HG03097 (cell line): ENCODE data around the gene SESN3.
A peak's percentile ranks its signal among the peaks of the same experiment; 100 is the strongest.
"Not testable (repeated sequence)": the region's sequence is repeated elsewhere in the genome, so short reads cannot be mapped to it uniquely, and the experiment has no call there.

Source experiments
- ATAC-seq: cut with Tn5 transposase; IDR thresholded peaks from one replicate; pipeline ENCODE4 v1.9.1; 2021; ENCODE audit not compliant: unreplicated experiment, low FRiP score

The SESN3 gene

GRCh38 chr11:95252586-95252985 lies 21.6 kb upstream of the SESN3 start:
- ATAC-seq: no peak

GRCh38 chr11:95251896-95252295 lies 20.9 kb upstream of the SESN3 start:
- ATAC-seq: not testable (repeated sequence)

DNA sequence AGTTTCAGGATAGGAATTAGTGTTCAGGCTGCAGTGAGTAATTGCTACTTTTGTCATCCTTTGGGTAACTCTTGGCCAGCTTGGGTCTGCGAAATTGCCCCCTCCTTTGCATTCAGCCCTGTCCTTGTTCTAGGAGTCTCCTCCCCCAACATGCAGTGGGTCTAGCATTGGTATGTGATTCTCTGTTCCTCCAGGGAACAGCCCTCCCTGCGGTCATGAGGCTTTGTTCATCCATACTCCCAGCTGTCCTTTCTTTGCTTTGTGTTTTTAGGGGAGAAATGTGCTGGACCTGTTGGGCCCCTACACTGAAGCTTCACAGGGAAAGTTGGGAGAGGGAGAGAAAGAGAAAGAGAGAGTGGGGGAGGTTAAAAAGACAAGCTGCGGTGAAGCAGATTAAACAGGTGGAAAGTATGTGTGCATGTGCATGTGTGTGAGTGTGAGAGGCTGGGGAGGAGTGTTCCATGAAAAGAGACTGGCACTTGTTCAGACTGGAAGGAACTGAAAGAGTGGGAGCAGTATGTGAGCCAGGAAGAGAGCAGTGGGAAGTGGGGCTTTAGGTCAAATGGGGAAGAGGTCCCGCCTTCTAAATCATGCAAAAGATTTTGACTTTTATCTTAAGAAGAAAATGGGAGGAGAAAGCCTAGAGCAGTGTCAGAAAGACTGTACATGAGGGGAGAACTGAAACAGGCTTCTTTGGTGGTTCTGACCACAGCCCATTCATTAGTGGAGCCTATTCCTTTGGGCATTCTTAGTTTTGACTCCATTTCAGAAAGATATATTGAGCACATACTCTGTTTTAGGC lies 17.9 kb upstream of the SESN3 start:
- peak; percentile 75 for ATAC-seq

- no peak for ATAC-seq
These were observed 16.9 kb upstream of the SESN3 start for GRCh38 chr11:95247883-95248282.

- no peak for ATAC-seq
These were observed 16.2 kb upstream of the SESN3 start for GRCh38 chr11:95247127-95247684.

DNA sequence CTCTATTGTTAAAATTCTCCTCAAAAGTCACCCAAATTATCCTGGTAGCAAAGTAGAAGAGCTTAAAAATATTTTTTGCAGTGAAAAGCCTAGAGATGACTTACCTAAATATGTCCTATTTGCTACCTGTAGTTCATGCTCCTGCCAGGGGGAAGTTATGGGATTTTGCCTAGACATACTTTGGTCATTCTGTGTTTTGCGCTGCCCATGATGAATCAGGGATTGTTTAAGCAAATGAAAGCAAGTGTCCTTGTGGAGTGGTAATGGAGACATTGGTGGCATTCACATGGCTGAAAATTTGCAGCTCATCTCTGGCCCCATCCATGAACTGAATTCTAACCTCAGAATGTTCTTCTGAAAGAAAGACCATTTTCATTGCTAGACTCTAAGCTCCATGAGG lies 14.6 kb upstream of the SESN3 start:
- no peak for ATAC-seq

GRCh38 chr11:95245038-95245437 lies 14.0 kb upstream of the SESN3 start:
- no peak for ATAC-seq

GRCh38 chr11:95243673-95244072 lies 12.7 kb upstream of the SESN3 start:
- no peak for ATAC-seq

GRCh38 chr11:95242845-95243605 lies 12.0 kb upstream of the SESN3 start:
- no peak for ATAC-seq

DNA sequence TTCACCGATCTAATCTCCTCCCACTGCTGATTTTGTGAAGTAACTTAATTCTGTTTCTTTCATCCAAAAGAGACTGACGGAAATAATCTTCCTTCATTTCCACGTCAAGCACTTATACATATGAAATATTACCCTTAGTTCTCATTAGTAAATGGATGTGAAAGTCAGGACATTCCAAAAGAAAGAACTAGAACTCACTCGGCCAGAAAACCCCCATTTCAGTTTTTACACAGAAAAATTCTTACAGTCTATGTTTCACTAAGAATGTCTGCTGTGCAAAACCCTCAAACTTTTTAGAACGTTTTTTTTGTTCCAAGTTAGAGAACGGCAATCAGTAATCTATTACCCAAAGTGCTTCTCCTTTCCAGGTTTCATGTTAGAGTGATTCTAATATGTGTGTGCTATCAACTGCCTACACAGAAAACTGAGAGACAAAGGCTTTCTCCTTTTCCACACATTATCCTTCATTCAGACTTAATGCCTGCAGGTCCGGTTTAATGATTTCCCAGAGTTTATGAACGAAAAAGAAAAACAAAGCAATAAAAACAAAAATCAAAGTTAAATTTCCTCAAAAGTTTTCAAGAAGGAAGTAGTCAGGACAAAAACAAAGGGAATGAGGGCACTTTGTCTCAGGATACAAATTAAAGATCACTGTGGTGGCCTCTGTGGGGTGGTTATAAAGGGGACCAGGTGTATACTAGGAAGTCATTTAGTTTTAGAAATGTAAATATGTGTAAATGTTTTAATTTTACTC lies 11.3 kb upstream of the SESN3 start:
- no peak for ATAC-seq

DNA sequence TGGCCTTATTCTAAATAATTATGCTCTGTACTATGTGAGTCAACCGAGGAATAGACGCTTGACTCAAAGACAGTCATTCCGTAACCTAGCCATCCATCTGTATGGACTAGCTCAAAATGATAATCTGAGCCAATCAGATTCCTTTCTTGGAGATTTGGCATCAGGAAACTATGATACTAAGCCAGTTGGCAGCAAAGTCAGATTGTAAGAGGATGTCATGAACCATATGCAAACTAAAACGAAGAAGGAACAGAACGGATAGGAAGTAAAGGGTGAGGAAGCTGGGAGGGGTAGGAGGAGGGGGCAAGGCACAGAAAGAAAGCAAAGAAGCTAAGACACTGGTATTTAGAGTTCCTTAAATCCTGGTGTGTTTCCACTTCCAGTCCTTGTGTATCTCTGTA lies 10.7 kb upstream of the SESN3 start:
- no peak for ATAC-seq

DNA sequence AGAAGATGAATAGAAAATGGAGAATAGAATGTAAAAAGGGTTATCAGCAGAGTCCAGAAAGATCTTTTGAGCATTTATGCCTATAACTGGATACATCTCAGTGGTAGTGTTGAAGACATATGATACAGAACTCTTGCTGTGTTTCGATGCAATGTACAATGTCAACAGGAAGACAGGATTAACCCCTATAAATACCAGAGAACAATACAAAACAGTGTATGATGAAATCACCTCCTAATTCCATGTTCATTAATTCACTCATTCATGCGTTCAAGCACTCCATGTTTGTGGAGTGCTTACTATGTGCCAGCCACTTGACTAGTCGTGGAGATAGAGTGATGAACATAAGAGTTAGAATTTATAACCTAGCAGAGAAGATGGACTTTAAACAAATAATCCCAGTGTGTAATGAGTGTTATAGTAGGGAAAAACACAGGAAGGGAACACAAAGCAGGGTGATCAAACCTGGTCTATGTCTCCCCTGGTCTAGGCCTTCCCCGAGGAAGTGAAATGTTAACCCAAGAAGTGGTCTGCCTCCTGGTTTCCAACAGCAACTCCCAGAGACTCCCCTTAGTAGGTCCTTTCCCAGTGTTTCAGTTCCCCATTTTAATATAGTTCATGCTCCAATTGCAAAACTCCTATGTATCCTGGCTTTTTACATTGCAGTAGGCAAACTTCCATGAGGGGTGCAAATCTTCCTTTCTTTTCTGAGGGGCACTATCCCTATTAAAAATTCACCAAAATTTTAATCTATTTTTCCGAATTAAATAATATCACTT lies 9.1 kb upstream of the SESN3 start:
- ATAC-seq: no peak

DNA sequence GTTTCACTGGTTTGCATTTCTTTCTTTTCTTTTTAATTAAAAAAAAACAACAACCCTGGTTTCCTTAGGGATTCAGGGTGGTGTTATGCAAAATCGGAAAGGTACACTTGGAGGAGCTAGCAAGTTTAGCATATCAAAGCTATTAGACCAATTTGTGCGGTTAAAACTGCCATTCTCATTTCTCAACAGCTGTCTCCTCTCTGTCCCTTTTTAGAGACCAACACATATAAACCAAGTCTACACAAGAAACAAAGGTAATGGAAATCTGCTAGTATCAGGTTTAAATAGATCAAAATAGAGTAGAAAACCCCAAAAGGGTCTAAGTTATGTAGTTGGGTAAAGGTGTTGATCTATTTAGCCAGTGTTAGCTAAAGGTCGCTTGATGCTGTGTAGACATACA lies 1.7 kb upstream of the SESN3 start:
- ATAC-seq: no peak

DNA sequence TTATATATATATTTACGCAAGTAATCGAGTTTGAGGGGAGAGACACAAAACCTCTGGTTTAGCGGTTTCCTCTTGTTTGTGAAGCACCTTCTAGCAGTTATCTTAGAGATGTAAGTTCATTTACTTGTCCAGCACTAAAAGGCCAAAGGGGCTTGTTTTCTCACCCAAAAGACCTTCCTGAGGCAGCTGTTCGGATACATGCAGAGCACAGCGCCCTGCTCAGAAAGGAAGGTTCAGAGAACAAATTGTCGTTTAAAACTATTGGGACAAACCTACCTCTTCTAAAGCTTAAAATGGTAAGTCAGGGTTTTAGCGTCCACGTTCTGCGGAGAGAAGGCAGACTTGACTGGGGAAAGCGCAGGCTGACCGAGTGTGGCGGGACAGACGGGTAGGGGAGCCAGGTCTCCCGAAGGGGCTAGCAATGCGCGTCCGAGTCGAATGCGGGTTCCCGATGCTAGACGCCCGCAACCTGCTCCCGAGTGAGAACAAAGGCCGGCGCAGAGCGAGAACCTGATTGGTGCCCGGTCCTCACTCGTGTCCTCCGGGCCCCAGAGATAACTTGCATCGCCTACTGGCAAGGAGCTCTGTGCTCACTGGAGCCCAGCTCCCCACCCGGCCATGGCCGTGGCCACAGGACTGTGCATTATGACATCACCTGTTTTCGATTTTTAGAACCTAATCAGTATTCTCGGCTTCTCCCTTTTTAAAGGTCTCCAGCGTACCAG lies 1.0 kb upstream of the SESN3 start:
- peak; percentile 26 for ATAC-seq

DNA sequence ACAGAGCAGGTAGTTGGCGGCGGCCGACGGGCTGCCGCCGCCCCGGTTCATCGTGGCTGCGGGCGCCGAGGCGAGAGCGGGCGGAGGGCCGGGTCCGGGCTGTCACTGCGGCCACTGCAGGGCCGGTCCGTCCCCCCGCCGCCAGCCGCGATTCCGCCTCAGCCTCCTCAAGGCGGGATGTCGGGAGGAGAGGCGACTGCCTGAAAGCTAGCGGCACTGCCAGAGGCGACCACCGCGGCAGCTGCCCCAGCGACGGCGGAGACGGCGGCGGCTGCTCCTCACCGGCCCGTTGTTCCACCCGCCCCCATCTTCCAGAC lies 234 bp downstream of the SESN3 start:
- peak; percentile 0 for ATAC-seq

DNA sequence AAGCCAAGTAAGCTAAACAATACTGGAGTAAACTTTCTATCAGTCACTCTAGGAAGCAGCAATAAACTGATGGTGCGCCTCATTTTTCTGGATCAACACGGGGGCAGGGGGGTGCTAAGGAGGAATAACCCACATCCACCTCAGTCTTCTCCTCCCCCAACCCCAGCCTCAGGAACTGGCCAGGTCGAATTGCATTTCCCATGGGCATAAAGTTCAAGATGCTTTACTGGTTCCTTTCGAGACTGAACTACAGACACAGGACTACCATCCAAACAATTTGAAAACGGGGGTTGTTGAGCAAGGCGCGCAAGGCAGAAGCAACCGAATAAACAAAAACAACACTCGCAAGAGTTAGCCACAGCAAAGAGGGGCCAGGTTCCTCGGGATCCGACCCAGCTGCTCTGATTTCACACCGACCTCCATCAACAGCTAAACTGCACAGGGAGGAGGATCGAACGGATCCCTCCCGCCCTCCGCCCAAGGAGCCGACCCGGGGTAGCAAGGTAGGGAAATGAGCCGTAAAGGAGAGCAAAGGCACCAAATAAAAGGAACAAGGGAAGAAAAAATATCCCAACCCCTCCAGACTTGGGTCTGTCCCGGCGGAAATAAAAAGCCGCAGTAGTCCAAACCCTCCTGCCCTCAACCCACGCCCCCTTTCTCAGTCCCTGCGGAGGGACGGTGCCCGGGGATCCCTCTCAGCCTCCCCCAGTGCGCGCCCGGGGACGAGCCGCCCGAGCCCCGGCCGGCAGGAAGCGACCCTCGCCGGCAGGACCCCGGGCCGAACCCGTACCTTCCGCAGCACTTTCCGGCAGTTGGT lies 801 bp downstream of the SESN3 start:
- no peak for ATAC-seq

DNA sequence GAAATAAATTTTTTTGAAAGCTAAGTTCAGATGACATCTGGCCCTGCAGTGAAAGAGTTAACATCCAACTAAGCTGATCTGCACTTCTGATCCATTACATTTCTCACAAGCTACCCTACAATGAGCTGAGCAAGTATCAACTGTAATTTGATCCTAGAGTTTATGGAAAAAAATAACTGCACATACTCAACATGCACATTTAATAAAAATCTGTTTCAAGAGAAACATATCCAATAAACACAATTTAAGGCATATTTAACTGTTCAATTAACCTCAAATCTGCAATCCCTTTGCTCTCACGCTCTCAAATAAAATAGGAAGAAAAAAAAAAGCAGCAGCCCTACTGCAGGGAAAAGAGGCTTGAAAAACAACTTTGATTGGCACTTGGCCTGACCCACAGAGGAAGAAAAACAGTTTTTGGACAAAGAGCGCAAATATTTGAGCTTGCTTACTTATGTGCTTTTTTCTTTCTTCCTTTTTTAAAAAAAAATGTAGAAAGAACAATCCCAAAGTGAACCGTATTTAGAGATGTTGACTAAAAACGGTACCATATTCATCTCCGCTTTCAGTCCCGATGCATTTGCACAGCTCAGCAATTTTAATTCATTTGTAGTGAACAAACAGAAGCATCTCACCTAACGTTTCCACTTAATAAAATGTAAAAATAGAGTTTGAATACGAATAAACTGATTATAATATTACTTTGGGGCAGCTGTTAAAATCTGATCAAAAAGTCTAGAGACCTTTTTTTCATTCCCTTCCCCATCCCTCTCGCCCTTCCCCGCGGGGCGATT lies 1.6 kb downstream of the SESN3 start:
- no peak for ATAC-seq

- ATAC-seq: no peak
These were observed 2.8 kb downstream of the SESN3 start for GRCh38 chr11:95228081-95228749.
